Panc1 (cell line): ENCODE measurements around the gene USP15. TPM values are rescaled to one million over a fixed set of nuclear protein-coding genes. Genes with fewer than 3 reads are reported as not detected.

Experiments used
- ATAC-seq: fragments of 200-7000 bp; cut with Tn5 transposase; 2 replicates; pipeline ENCODE4 v1.9.1; 2020; ENCODE audit warnings: mild to moderate bottlenecking, moderate library complexity
- BruUV-seq: library from RNA; stranded (reverse); fragments of 400-500 nt; replicated peaks from 2 replicates; lab custom pipeline; 2021; lab: Mats Ljungman, UMichigan
- CTCF ChIA-PET: fragments of 300-600 bp; sonication (Branson Sonifier 250); formaldehyde crosslinking; loops from one replicate; lab custom pipeline; 2022; ENCODE audit warnings: antibody characterized with exemption; lab: Charles Lee
- POLR2A ChIA-PET: fragments of 300-600 bp; sonication (Branson Sonifier 250); formaldehyde crosslinking; loops from one replicate; lab custom pipeline; 2022; ENCODE audit warnings: antibody characterized with exemption; lab: Charles Lee
- DNase-seq: peaks from one replicate; pipeline ENCODE4 v3.0.0-alpha.2; 2010; ENCODE audit warnings: low read depth, low spot score
- H3K27ac ChIP-seq: 2 replicates; pipeline ENCODE4 v1.5.1; 2011; ENCODE audit warnings: mild to moderate bottlenecking, low read length, inconsistent platforms
- H3K27me3 ChIP-seq: fragments of 200-500 bp; sonication (Bioruptor generic); 2 replicates; pipeline ENCODE4 v1.6.0; 2014; ENCODE audit warnings: low read length, inconsistent platforms; ENCODE audit not compliant: control insufficient read depth, insufficient read depth
- H3K36me3 ChIP-seq: fragments of 200-500 bp; sonication (Bioruptor generic); 2 replicates; pipeline ENCODE4 v1.5.1; 2014; ENCODE audit warnings: inconsistent platforms, mild to moderate bottlenecking, low read length, moderate library complexity; ENCODE audit not compliant: control insufficient read depth, insufficient read depth
- H3K4me1 ChIP-seq: 2 replicates; pipeline ENCODE4 v1.5.1; 2011; ENCODE audit warnings: inconsistent platforms, mild to moderate bottlenecking, low read length, moderate library complexity; ENCODE audit not compliant: control insufficient read depth, insufficient read depth
- H3K4me3 ChIP-seq, 2 experiments: 2 replicates each; pipeline ENCODE4 v1.5.1; 2011 to 2012; ENCODE audit warnings: low read depth in 2 of 2, low read length in 2 of 2, mild to moderate bottlenecking in 2 of 2, inconsistent platforms in 1 of 2, moderate library complexity in 1 of 2
- H3K9me3 ChIP-seq: fragments of 200-500 bp; sonication (Bioruptor generic); 2 replicates; pipeline ENCODE4 v1.5.1; 2014; ENCODE audit warnings: low read depth, mild to moderate bottlenecking, inconsistent platforms, low read length, moderate library complexity; ENCODE audit not compliant: control insufficient read depth, insufficient read depth
- POLR2AphosphoS5 ChIP-seq: IDR thresholded peaks from 2 replicates; pipeline ENCODE4 v1.6.1; 2012; ENCODE audit warnings: mild to moderate bottlenecking, low read depth, low read length, moderate library complexity
- SIN3A ChIP-seq: IDR thresholded peaks from 2 replicates; pipeline ENCODE4 v1.6.1; 2012; ENCODE audit warnings: low read depth, mild to moderate bottlenecking, low read length, moderate library complexity, borderline replicate concordance; ENCODE audit not compliant: insufficient read depth
- TCF7L2 ChIP-seq: IDR thresholded peaks from 2 replicates; pipeline ENCODE4 v1.6.1; 2011; ENCODE audit warnings: mild to moderate bottlenecking, low read depth, low read length, inconsistent platforms
- in situ Hi-C: cut with HindIII; loops from 2 replicates; pipeline ENCODE4 v1.10.0; 2016; ENCODE audit warnings: low sequenced_read_pairs, low pct_unique_long_range_greater_than_20kb
- intact Hi-C: fragments of 100-400 bp; cut with micrococcal nuclease; formaldehyde crosslinking; loops from one replicate; pipeline ENCODE4 v1.10.0; 2022; ENCODE audit not compliant: unreplicated experiment
- total RNA-seq: library from RNA; stranded (reverse); gene quantifications from one replicate; pipeline ENCODE4 v1.2.1, GENCODE V29; 2021; ENCODE audit not compliant: unreplicated experiment
- TF ChIP-seq, protein P1 (sequence below), 2 experiments: IDR thresholded peaks; 2 replicates each; pipeline ENCODE4 v1.6.1; 2011 to 2012; ENCODE audit warnings: low read depth in 2 of 2, control low read depth in 1 of 2, low read length in 1 of 2, mild to moderate bottlenecking in 1 of 2, moderate library complexity in 1 of 2; ENCODE audit not compliant: insufficient read depth in 1 of 2
- TF ChIP-seq, protein P2 (sequence below): fragments of 450-650 bp; IDR thresholded peaks from 2 replicates; pipeline ENCODE4 v1.5.1; 2017; ENCODE audit warnings: mild to moderate bottlenecking

USP15 gene
- total RNA-seq, 1 experiment from 2014 or later, result 35.4 TPM

DNA sequence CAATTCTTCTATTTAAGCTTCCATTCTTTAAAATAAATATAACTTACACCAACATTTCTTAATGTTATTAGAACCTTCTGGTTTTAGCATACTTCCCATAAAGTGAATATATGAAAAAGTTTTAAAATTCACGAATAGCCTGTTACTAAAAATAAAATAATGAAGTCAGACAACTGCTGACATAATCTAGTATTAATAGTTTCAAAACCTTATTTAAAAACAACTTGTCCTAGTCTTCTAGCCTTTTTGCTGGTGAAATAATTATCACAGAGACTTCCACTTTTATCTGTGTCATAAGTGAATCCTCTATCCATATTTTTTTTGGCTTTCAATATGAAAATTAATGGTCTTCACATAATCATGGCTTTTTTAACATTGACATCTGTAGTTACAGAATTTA is 112.6 kb downstream of the USP15 start:
- Histone ChIP-seq H3K36me3 (no peaks in the 10 kb centered on the region), H3K27ac (no peak overlapping the region), H3K4me1 (no peaks in the 10 kb centered on the region), H3K9me3 (no peaks in the 10 kb centered on the region), H3K4me3 (no peak overlapping the region), H3K27me3 (no peaks in the 10 kb centered on the region)
- ChIA-PET CTCF (no interaction called here), POLR2A (no interaction called here)
- DNase-seq (no peak), ATAC-seq (no peak)
- in situ Hi-C loops (no loop called here), intact Hi-C loops (no loop called here)
- BruUV-seq, result no TSS peak
- TF ChIP-seq SIN3A (no peak), POLR2AphosphoS5 (no peak), TCF7L2 (no peak)
- TF ChIP-seq, protein P1, sequence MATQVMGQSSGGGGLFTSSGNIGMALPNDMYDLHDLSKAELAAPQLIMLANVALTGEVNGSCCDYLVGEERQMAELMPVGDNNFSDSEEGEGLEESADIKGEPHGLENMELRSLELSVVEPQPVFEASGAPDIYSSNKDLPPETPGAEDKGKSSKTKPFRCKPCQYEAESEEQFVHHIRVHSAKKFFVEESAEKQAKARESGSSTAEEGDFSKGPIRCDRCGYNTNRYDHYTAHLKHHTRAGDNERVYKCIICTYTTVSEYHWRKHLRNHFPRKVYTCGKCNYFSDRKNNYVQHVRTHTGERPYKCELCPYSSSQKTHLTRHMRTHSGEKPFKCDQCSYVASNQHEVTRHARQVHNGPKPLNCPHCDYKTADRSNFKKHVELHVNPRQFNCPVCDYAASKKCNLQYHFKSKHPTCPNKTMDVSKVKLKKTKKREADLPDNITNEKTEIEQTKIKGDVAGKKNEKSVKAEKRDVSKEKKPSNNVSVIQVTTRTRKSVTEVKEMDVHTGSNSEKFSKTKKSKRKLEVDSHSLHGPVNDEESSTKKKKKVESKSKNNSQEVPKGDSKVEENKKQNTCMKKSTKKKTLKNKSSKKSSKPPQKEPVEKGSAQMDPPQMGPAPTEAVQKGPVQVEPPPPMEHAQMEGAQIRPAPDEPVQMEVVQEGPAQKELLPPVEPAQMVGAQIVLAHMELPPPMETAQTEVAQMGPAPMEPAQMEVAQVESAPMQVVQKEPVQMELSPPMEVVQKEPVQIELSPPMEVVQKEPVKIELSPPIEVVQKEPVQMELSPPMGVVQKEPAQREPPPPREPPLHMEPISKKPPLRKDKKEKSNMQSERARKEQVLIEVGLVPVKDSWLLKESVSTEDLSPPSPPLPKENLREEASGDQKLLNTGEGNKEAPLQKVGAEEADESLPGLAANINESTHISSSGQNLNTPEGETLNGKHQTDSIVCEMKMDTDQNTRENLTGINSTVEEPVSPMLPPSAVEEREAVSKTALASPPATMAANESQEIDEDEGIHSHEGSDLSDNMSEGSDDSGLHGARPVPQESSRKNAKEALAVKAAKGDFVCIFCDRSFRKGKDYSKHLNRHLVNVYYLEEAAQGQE (IDR thresholded peaks at IDR 0.05; ENCODE audit: insufficient read depth in 1 of 2, low read depth in 2 of 2, low read length in 1 of 2), result no peak
- TF ChIP-seq, protein P2, sequence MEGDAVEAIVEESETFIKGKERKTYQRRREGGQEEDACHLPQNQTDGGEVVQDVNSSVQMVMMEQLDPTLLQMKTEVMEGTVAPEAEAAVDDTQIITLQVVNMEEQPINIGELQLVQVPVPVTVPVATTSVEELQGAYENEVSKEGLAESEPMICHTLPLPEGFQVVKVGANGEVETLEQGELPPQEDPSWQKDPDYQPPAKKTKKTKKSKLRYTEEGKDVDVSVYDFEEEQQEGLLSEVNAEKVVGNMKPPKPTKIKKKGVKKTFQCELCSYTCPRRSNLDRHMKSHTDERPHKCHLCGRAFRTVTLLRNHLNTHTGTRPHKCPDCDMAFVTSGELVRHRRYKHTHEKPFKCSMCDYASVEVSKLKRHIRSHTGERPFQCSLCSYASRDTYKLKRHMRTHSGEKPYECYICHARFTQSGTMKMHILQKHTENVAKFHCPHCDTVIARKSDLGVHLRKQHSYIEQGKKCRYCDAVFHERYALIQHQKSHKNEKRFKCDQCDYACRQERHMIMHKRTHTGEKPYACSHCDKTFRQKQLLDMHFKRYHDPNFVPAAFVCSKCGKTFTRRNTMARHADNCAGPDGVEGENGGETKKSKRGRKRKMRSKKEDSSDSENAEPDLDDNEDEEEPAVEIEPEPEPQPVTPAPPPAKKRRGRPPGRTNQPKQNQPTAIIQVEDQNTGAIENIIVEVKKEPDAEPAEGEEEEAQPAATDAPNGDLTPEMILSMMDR, result no peak

DNA sequence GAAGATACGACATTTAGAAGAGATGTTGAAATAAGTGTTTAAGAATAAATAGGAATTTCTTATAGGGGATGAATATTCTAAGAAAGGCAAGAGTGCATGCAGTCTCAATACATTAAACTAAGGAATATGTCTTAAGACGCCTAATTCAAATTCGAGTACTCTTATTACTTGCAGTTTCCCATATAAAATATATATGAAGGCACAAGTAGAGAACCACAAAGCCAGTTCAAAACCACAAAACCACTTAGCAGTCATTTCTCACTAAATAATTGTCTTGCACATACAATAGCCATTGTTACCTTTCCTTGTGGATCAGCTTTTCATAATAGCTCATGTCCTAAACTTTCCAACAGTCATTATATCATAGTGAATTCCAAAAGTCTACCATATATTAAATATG is 115.4 kb downstream of the USP15 start:
- ATAC-seq (no peak), DNase-seq (no peak)
- Histone ChIP-seq H3K4me3 (no peak overlapping the region), H3K9me3 (no peaks in the 10 kb centered on the region), H3K36me3 (no peaks in the 10 kb centered on the region), H3K4me1 (no peaks in the 10 kb centered on the region), H3K27ac (no peak overlapping the region), H3K27me3 (no peaks in the 10 kb centered on the region)
- in situ Hi-C loops (no loop called here), intact Hi-C loops (no loop called here)
- ChIA-PET POLR2A (no interaction called here), CTCF (no interaction called here)
- no TSS peak for BruUV-seq
- TF ChIP-seq POLR2AphosphoS5 (no peak), SIN3A (no peak), TCF7L2 (no peak)
- TF ChIP-seq, protein P1 (IDR thresholded peaks at IDR 0.05; ENCODE audit: insufficient read depth in 1 of 2, low read depth in 2 of 2, low read length in 1 of 2), result no peak
- TF ChIP-seq, protein P2, result no peak
